NCI-H146 treated with DMSO at 0.1 percent for 48 hours (cell line): Measurements from ENCODE around the gene SPRING1.
"Not testable (repeated sequence)": the region's sequence is repeated elsewhere in the genome, so short reads cannot be mapped to it uniquely, and the experiment has no call there.

Source experiments
- DNase-seq: peaks from one replicate; lab custom pipeline; 2025; ENCODE audit not compliant: unreplicated experiment; lab: John Stamatoyannopoulos, UW

Gene SPRING1

GRCh38 chr12:116737774-116738657, at the start of gene SPRING1, which contains the start of gene RNFT2:
Gene SPRING1, minus strand, starts transcription at chr12:116738069. Its CDS starts 169 bp downstream, at chr12:116737900.
Gene RNFT2, plus strand, starts transcription at chr12:116738315. Its CDS starts 2,183 bp downstream, at chr12:116740498.
- DNase-seq: peak; percentile 96

DNA sequence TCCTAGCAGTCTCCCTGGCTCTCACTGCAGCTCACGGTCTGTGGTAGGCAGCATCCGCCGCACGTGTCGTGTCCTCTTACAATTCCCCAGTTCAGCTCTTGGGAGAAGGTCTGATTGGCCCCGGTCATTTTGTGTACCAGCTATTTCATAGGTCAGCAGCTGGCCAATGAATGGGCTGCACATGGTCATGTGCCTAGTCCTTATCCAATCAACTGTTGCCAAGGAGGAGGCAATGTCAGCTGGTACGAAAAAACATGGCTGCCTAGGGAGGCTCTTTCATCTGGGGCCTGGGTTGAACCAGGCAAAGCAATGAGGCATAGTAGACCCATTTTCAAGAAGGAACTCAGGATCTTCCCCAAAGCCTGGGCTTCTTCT, 46.4 kb upstream of the SPRING1 start:
- no peak for DNase-seq

DNA sequence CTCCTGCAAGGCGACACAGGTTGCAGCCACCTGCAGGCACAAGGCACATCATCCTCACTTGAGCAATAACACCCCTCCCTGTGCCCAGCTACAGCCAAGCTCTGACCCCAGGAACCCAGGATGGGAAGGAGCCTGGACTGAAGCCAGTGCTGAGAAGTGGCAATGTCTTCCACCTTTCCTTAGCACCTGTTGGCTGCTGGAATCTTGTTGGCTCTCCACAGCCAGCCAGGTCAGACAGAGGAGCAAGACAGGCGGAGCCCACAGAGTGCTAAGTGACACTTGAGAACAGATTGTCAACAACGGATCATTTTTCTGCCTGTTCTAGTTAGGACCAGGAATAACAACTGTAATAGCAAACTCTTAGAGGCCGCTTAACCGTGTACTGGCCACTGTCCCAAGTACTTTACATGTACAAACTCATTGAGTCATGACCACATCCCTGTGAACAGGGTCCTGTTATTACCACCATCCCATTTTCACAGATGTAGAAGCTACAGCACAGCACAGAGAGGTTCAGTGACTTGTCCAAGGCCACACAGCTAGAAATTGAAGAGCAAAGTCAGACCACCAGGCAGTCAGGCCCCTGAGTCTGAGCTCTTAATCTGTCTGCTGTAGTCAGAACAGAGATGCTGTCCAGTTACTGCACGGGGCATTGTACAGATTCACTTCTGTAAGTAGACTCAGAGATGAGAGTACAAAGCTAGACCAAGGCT, 45.8 kb upstream of the SPRING1 start:
- no peak for DNase-seq

GRCh38 chr12:116780942-116781341, 43.1 kb upstream of the SPRING1 start:
- no peak for DNase-seq

GRCh38 chr12:116779597-116779996, 41.7 kb upstream of the SPRING1 start:
- DNase-seq: no peak

- no peak for DNase-seq
These were observed 39.4 kb upstream of the SPRING1 start for GRCh38 chr12:116777245-116777644.

- no peak for DNase-seq
These were observed 36.2 kb upstream of the SPRING1 start for GRCh38 chr12:116774020-116774419.

DNA sequence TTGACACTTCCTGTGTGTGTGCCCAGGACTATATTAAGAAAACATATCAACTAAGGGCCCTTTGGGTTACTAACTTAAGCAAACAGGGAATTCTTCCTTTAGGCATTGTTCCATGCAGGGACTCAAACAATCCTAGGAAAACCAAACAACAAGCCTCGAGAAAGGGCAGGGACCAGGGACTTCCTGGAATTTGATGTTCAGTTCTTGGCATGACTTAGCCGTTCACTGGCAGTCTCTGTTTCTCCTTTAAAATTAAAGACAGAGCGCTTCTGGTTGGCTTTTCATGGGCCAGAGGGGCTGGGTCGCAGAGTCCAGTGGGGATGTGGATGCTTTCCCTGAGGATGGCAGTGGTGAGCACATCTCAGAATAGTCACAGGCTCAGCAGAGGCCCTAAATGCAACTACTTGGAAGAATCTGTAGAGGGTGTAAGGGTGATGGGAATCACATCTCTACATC, 35.4 kb upstream of the SPRING1 start:
- no peak for DNase-seq

DNA sequence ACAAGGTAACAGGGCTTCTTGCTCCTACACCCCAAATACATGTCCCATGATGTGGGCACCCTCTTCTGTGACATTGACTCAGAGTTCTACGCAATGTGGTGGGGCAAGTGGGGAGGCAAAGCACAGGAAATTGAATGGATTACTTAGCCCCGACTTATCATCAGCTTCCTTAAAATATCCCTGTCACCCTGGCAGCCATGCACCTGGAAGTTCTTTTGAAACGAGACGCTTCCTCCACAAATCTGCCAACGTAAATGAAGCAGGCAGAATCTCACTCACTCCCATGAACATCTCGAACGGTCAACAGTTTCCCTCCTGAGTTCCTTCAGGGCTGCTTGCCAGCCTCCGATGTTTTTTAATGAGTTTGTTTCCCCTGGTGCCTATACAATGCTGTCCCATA, 33.8 kb upstream of the SPRING1 start:
- no peak for DNase-seq

GRCh38 chr12:116766746-116767145, 28.9 kb upstream of the SPRING1 start:
- DNase-seq: no peak

GRCh38 chr12:116766285-116766684, 28.4 kb upstream of the SPRING1 start:
- no peak for DNase-seq

DNA sequence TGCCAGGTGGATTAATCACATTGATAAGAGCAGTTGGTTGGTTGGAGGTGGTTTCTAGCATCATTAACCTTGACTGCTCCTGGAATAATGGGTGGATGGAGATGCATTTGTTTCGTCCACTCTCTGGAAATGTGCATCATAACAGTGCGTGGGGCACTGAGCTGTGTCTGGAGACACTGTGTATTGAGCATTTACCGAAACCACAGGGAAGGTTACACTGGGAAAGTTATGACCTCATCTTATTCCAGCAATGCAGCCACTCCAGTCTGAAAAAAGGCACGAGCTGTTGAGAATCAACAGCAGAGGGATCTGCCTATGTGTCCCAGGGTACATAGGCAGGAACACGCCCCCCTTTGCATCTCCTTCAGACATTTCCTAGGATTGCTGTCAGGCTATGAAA, 27.4 kb upstream of the SPRING1 start:
- no peak for DNase-seq

GRCh38 chr12:116761499-116761898, 23.6 kb upstream of the SPRING1 start:
- no peak for DNase-seq

DNA sequence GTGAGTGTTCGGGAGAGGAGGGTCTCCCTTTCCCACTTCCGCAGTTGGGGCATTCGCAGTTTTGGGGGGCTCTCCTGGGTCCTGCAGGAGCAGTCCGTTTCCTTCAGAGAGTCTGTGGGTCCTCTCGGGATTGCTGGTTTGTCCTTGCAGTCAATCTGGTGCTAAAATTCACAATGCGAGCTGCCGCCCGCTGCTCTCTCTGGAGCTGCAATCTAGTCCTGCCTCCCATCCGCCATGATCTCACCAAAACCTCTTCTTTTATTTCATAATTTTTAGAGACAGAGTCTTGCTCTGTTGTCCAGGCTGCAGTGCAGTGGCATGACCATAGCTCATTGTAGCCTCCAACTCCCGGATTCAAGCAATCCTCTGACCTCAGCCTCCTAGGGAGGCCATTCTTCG, 22.8 kb upstream of the SPRING1 start:
- no peak for DNase-seq

- no peak for DNase-seq
These were observed 22.1 kb upstream of the SPRING1 start for GRCh38 chr12:116759783-116760621.

DNA sequence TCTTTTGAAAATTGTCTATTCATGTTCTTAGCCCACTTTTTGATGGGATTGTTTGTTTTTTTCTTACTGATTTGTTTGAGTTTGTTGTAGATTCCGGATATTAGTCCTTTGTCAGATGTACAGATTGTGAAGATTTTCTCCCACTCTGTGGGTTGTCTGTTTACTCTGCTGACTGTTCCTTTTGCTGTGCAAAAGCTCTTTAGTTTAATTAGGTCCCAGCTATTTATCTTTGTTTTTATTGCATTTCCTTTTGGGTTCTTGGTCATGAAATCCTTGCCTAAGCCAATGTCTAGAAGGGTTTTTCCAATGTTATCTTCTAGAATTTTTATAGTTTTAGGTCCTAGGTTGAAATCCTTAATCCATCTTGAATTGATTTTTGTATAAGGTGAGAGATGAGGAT, 16.9 kb upstream of the SPRING1 start:
- not testable (repeated sequence) for DNase-seq

- not testable (repeated sequence) for DNase-seq
These were observed 16.2 kb upstream of the SPRING1 start for GRCh38 chr12:116754097-116754496.

DNA sequence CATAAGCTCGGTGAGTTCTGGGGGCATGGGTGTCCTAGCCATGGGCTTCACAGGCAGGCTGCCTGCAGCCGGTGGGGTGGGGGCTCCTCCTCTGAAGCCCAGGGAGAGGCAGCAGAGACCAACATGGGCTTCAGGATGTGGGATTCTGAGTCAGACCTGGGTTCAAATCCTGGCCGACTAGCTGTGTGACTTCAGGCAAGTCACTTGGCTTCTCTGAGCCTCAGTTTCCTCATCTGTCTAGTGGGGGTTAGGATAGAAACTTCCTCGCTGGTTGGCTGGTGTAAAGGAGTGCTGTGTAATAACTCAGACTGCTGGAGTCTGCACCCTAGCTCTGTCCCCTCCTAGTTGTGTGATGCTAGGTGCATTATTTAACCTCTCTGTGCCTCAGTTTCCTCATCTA, 12.4 kb upstream of the SPRING1 start:
- DNase-seq: no peak

GRCh38 chr12:116749884-116750283, 12.0 kb upstream of the SPRING1 start:
- no peak for DNase-seq

DNA sequence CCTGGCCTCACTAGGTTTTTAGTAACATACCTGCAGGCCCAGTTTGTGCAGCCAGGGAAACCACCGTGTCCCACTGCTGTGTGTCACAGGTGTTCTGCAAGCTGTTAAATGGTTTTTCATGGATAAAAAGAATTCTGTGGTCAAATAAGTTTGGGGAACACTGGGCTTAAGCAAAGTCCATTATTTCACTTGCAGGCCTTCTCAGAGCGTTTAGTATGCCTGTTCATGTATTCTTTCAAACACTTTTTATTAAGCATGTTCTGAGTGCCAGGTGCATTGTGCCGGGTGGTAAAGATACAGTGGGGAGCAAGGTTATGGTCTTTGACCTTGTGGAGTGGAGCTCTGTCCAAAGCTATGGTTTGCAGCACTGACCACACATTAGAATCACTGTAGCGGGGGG, 7.7 kb upstream of the SPRING1 start:
- DNase-seq: no peak

GRCh38 chr12:116744766-116745165, 6.9 kb upstream of the SPRING1 start:
- DNase-seq: no peak
